SH-SY5Y (cell line): Measurements from ENCODE around the gene ARSB.

Experiments used
- GATA2 ChIP-seq: IDR thresholded peaks from 2 replicates; pipeline ENCODE4 v1.6.1; 2011; ENCODE audit warnings: mild to moderate bottlenecking, low read depth, low read length
- GATA3 ChIP-seq: IDR thresholded peaks from 2 replicates; pipeline ENCODE4 v1.6.1; 2011; ENCODE audit warnings: low read depth, mild to moderate bottlenecking, low read length, moderate library complexity

- TF ChIP-seq GATA2 (no peak), GATA3 (no peak)
These were observed 62.1 kb downstream of the ARSB start for GRCh38 chr5:78922879-78923621.
